ENCODE measurements around the gene CPSF2. TPM values are rescaled to one million over a fixed set of nuclear protein-coding genes. Genes with fewer than 3 reads are reported as not detected.
A peak's percentile ranks its signal among the peaks of the same experiment; 100 is the strongest.

The CPSF2 gene
- total and polyA plus RNA-seq, 2 of the 13 experiments (the other 11 are each of a cell fraction or from before 2014, with no cell fraction given): 14.3 to 67.9 TPM

DNA sequence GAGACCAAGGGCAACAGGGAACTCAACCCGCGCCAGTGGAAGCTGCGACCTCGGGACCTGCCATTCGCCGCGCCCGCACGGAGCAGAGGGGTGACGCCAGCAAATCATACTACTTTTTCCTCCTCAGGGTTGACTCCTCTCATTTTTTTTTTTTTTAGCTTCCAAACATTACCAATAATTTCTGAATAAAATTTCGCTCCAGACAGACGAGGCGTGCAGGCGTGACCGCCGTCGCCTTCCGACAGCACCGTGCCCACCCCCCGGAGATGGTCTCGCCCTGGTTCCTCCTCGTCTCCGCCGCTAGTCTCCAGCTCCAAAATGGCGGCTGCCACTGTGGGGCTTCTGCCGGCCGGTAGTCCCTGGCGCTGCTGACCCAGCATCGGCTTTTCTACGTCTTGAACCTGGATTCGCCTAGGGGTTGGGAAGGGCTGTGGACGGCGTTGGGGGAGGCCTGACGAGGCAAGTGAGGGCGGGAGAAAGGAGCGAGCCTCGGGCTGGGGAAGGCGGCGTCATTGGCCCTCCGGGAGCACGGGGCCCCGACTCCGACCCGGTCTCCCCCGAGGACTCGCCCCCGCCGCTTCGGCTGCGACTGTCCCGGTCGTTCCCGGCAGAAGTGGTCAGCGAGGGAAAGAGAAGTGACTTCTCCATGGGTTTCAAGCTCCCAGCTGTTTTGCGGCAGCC is at the start of gene CPSF2, which contains the start of gene NDUFB1 (continued):
- TF ChIP-seq, protein P1, sequence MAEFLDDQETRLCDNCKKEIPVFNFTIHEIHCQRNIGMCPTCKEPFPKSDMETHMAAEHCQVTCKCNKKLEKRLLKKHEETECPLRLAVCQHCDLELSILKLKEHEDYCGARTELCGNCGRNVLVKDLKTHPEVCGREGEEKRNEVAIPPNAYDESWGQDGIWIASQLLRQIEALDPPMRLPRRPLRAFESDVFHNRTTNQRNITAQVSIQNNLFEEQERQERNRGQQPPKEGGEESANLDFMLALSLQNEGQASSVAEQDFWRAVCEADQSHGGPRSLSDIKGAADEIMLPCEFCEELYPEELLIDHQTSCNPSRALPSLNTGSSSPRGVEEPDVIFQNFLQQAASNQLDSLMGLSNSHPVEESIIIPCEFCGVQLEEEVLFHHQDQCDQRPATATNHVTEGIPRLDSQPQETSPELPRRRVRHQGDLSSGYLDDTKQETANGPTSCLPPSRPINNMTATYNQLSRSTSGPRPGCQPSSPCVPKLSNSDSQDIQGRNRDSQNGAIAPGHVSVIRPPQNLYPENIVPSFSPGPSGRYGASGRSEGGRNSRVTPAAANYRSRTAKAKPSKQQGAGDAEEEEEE (CRISPR knock-in tag; IDR thresholded peaks at IDR 0.05; ENCODE audit: borderline replicate concordance): no peak
- TF ChIP-seq, protein P2, sequence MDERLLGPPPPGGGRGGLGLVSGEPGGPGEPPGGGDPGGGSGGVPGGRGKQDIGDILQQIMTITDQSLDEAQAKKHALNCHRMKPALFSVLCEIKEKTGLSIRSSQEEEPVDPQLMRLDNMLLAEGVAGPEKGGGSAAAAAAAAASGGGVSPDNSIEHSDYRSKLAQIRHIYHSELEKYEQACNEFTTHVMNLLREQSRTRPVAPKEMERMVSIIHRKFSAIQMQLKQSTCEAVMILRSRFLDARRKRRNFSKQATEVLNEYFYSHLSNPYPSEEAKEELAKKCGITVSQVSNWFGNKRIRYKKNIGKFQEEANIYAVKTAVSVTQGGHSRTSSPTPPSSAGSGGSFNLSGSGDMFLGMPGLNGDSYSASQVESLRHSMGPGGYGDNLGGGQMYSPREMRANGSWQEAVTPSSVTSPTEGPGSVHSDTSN (CRISPR knock-in tag; IDR thresholded peaks at IDR 0.05): no peak
- TF ChIP-seq AGO1 (IDR thresholded peaks at IDR 0.05; ENCODE audit: low read depth, low read length, poor library complexity, severe bottlenecking) (peak; percentile 56), ZNF790 (CRISPR knock-in tag; IDR thresholded peaks at IDR 0.05; ENCODE audit: borderline replicate concordance) (no peak), CCAR2 (optimal IDR thresholded peaks at IDR 0.05; ENCODE audit: low read depth, low read length) (no peak), SOX13 (IDR thresholded peaks at IDR 0.05) (no peak), SOX13 (CRISPR knock-in tag; conservative IDR thresholded peaks at IDR 0.05 in 1 of 2, IDR thresholded peaks at IDR 0.05 in 1 of 2) (no peak), MATR3 (CRISPR knock-in tag; IDR thresholded peaks at IDR 0.05) (no peak), NBN (conservative IDR thresholded peaks at IDR 0.05) (no peak), TOPORS (CRISPR knock-in tag; IDR thresholded peaks at IDR 0.05) (0 out of 2 replicates have a peak, but pooled peaks have one; percentile 39), ZMYM3 (CRISPR knock-in tag; IDR thresholded peaks at IDR 0.05) (no peak), ZSCAN29 (CRISPR knock-in tag; conservative IDR thresholded peaks at IDR 0.05) (no peak), ZNF44 (CRISPR knock-in tag; IDR thresholded peaks at IDR 0.05) (no peak), RBM39 (IDR thresholded peaks at IDR 0.05; ENCODE audit: low read depth, low read length, poor library complexity, severe bottlenecking) (peak; percentile 87), KLF16 (CRISPR knock-in tag; IDR thresholded peaks at IDR 0.05) (peak in 1 of 2 experiments; percentile 80; a peak in 2 of 4 replicates), ZNF776 (CRISPR knock-in tag; IDR thresholded peaks at IDR 0.05) (no peak), HDAC6 (IDR thresholded peaks at IDR 0.05; ENCODE audit: low read depth, low read length) (no peak), ZNF549 (CRISPR knock-in tag; IDR thresholded peaks at IDR 0.05) (no peak)
- TF ChIP-seq, protein P3, sequence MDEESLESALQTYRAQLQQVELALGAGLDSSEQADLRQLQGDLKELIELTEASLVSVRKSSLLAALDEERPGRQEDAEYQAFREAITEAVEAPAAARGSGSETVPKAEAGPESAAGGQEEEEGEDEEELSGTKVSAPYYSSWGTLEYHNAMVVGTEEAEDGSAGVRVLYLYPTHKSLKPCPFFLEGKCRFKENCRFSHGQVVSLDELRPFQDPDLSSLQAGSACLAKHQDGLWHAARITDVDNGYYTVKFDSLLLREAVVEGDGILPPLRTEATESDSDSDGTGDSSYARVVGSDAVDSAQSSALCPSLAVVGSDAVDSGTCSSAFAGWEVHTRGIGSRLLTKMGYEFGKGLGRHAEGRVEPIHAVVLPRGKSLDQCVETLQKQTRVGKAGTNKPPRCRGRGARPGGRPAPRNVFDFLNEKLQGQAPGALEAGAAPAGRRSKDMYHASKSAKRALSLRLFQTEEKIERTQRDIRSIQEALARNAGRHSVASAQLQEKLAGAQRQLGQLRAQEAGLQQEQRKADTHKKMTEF (CRISPR knock-in tag; IDR thresholded peaks at IDR 0.05): peak; percentile 74; the same call in 1 of the 2 replicates
- TF ChIP-seq, protein P4, sequence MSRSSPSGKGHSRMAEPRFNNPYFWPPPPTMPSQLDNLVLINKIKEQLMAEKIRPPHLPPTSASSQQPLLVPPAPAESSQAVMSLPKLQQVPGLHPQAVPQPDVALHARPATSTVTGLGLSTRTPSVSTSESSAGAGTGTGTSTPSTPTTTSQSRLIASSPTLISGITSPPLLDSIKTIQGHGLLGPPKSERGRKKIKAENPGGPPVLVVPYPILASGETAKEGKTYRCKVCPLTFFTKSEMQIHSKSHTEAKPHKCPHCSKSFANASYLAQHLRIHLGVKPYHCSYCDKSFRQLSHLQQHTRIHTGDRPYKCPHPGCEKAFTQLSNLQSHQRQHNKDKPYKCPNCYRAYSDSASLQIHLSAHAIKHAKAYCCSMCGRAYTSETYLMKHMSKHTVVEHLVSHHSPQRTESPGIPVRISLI (CRISPR knock-in tag; IDR thresholded peaks at IDR 0.05; ENCODE audit: borderline replicate concordance): 0 out of 2 replicates have a peak, but pooled peaks have one; percentile 16
- TF ChIP-seq, protein P5, sequence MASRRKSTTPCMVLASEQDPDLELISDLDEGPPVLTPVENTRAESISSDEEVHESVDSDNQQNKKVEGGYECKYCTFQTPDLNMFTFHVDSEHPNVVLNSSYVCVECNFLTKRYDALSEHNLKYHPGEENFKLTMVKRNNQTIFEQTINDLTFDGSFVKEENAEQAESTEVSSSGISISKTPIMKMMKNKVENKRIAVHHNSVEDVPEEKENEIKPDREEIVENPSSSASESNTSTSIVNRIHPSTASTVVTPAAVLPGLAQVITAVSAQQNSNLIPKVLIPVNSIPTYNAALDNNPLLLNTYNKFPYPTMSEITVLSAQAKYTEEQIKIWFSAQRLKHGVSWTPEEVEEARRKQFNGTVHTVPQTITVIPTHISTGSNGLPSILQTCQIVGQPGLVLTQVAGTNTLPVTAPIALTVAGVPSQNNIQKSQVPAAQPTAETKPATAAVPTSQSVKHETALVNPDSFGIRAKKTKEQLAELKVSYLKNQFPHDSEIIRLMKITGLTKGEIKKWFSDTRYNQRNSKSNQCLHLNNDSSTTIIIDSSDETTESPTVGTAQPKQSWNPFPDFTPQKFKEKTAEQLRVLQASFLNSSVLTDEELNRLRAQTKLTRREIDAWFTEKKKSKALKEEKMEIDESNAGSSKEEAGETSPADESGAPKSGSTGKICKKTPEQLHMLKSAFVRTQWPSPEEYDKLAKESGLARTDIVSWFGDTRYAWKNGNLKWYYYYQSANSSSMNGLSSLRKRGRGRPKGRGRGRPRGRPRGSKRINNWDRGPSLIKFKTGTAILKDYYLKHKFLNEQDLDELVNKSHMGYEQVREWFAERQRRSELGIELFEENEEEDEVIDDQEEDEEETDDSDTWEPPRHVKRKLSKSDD (CRISPR knock-in tag; IDR thresholded peaks at IDR 0.05; ENCODE audit: low read depth): no peak
